Activated naive CD8-positive, alpha-beta T cell (primary cell): ENCODE measurements around the gene CTF1.
A peak's percentile ranks its signal among the peaks of the same experiment; 100 is the strongest.

ENCODE experiments used
- H3K27ac Mint-ChIP-seq: one replicate; pipeline ENCODE4 v1.8.0; 2021; ENCODE audit warnings: mixed read lengths
- H3K27me3 Mint-ChIP-seq: one replicate; pipeline ENCODE4 v1.8.0; 2021; ENCODE audit warnings: mixed read lengths
- H3K36me3 Mint-ChIP-seq: one replicate; pipeline ENCODE4 v1.8.0; 2021; ENCODE audit warnings: mixed read lengths
- H3K4me1 Mint-ChIP-seq: one replicate; pipeline ENCODE4 v1.8.0; 2021; ENCODE audit warnings: low read depth, mixed read lengths
- H3K4me3 Mint-ChIP-seq: one replicate; pipeline ENCODE4 v1.8.0; 2021; ENCODE audit warnings: mild to moderate bottlenecking, mixed read lengths
- H3K9me3 Mint-ChIP-seq: one replicate; pipeline ENCODE4 v1.8.0; 2021; ENCODE audit warnings: low read depth, mixed read lengths

Gene CTF1

DNA sequence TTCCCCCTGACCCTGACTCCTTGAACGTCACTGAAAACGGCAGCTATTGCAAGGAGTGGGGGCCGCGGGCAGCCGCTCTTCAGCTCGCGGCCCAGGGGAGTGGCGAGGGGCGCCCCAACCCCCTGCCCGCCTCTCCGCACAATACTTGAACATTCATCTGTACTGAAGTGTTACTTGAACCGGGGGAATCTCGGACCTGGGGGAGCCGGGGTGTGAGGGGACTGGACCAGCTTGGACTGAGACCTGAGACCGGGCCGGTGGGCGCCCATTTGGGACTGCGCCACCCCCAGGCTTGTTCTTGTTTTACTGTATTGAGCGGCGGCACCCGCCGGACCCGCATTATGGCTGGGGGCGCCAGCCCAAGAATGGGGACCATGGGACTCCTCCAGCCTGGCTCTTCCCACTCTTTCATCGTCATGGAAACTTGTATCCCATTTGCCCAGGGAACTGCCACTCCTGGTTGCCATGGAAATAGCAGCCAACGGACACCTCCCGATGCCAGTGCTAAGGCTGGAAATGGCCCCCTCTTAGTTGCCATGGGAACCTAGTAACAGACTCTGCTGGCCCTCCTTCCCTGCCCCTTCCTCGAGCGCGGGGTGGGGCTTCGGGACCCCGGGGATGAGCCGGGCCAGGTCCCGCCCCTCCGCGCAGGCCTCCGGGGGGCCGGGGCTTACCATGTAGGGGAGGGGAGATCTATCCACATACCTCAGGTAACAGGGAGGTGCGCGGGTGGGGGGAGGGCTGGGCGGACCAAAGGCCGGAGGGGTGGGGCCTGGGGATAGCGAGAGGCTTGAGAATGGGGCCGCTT is 51.6 kb downstream of the CTF1 start:
- Mint-ChIP-seq H3K27me3 (no peaks in the 10 kb centered on the region), H3K27ac (no peak overlapping the region), H3K36me3 (peaks cover 6% of the 10 kb centered on the region), H3K4me1 (peaks cover 12% of the 10 kb centered on the region), H3K9me3 (no peaks in the 10 kb centered on the region), H3K4me3 (no peak overlapping the region)

DNA sequence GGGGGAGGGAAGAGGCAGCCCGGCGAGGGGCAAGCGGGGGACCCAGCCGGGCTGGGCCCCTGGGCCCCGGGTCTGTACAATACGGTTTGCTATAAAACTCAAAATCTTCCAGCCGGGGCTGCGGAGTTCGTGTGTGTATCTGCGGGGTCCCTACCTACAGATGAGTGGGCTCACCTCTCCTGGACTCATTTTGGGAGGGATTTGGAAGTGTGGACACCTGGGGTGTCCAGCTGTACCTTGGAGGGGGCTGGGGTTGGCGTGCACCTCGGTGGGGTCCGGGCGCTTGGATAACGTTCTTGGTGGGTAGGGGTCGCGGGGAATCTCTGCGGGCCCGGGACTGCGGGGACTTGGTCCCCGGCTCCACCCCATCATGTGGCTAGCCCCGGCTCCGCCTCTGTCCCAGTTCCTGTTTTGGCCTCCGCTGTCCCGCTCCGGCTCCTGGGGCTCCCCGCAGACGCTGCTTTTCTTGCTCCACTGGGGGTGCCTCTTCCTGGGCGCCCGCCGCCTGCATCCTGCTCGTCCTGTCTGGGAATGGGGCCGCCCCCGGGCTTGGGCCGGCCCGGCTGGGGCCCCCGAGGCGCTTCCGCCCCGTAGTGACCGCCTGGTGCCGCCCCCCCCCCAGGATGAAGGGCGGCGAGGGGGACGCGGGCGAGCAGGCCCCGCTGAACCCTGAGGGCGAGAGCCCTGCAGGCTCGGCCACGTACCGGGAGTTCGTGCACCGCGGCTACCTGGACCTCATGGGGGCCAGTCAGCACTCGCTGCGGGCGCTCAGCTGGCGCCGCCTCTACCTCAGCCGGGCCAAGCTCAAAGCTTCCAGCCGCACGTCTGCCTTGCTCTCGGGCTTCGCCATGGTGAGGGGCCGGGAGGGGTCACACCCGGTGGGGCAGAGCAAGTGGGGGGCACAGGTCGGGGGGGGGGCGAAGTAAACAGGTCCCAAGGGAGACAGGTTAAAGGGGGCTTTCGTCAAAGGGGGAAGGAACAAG is 52.5 kb downstream of the CTF1 start, which contains the start of gene ORAI3:
ORAI3 (plus strand) TSS at position 402 of the 983 bp plus-strand sequence; CDS start at position 624, 222 bp downstream.
- Mint-ChIP-seq H3K4me3 (peak within 1 kb of the TSS; percentile 86), H3K4me1 (peaks cover 12% of the 10 kb centered on the region), H3K36me3 (peaks cover 6% of the 10 kb centered on the region), H3K9me3 (no peaks in the 10 kb centered on the region), H3K27ac (peak within 1 kb of the TSS; percentile 61), H3K27me3 (no peaks in the 10 kb centered on the region)

DNA sequence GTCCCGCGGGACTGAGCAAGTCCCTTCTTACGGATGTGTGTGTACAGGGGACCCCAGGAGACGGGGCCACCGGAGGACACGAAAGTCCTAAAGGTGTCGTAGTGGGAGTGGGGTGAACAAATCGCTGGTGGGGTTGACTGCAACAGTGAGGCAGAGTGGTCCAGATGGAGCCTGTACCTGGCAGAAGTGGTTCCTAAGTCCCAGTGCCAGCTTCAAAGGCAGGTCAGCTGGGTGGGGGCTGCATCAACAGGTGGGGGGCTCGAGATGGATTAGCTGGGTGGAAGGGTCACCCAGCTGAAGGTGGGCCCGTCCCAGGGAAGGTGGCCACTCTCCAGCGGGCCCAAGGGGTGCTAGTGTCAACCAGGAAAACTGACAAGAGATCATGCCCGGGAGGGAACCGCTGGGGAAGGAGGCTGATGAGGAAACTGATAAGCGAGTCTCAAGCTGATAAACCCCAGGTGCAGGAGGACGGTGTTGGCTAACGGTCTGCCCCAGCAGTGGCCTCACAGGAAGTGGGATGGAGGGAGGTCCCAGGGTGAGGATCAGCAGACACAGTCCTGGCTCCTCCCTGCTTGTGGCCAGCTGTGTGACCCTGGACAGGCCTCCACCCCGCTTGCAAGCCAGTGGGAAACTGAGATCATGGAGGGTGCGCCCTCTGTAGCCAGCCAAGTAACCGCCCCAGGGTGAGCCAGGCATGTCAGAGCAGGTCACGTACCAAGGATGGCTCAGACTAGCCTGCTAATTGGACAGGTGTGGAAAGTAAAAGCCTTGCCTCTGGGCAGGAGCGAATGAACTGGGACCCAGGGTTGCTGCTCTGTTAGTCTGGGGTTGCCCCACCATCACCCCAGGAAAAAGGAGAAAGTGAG is 53.5 kb downstream of the CTF1 start:
- H3K27me3 Mint-ChIP-seq = no peaks in the 10 kb centered on the region
- peak overlapping the region; percentile 61 for H3K27ac Mint-ChIP-seq
- no peaks in the 10 kb centered on the region for H3K9me3 Mint-ChIP-seq
- peaks cover 12% of the 10 kb centered on the region for H3K4me1 Mint-ChIP-seq
- H3K36me3 Mint-ChIP-seq = peaks cover 4% of the 10 kb centered on the region
- H3K4me3 Mint-ChIP-seq = peak overlapping the region; percentile 86

- Mint-ChIP-seq H3K4me1 (peaks cover 12% of the 10 kb centered on the region), H3K27ac (no peak overlapping the region), H3K4me3 (peak overlapping the region; percentile 86), H3K36me3 (peaks cover 4% of the 10 kb centered on the region), H3K9me3 (no peaks in the 10 kb centered on the region), H3K27me3 (no peaks in the 10 kb centered on the region)
Observed at GRCh38 chr16:30950516-30951065, 54.2 kb downstream of the CTF1 start.

DNA sequence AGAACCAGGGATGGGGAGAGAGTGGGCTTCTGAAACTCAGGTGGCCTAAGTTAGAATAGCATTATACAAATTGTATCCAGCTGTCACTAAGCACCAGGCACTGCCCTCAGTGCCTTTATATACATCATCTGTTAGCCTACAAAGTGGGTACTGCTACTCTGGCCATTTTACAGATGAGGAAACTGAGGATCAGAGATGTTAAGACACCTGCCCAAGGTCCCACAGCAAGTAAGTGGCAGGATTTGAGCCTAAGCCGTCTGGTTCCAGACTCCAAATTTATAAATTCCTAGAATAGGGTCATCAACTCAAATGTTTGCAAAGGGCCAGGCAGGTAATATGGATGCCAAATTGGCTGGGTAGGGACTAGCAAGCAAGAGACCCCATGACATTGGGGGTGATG is 54.8 kb downstream of the CTF1 start:
- Mint-ChIP-seq H3K27ac (no peak overlapping the region), H3K27me3 (no peaks in the 10 kb centered on the region), H3K36me3 (no peaks in the 10 kb centered on the region), H3K9me3 (no peaks in the 10 kb centered on the region), H3K4me3 (peak overlapping the region; percentile 13), H3K4me1 (peaks cover 12% of the 10 kb centered on the region)

GRCh38 chr16:30951750-30952149 is 55.3 kb downstream of the CTF1 start:
- H3K27me3 Mint-ChIP-seq = no peaks in the 10 kb centered on the region
- H3K4me3 Mint-ChIP-seq = peak overlapping the region; percentile 42
- H3K9me3 Mint-ChIP-seq = no peaks in the 10 kb centered on the region
- no peak overlapping the region for H3K27ac Mint-ChIP-seq
- peaks cover 12% of the 10 kb centered on the region for H3K4me1 Mint-ChIP-seq
- H3K36me3 Mint-ChIP-seq = no peaks in the 10 kb centered on the region

DNA sequence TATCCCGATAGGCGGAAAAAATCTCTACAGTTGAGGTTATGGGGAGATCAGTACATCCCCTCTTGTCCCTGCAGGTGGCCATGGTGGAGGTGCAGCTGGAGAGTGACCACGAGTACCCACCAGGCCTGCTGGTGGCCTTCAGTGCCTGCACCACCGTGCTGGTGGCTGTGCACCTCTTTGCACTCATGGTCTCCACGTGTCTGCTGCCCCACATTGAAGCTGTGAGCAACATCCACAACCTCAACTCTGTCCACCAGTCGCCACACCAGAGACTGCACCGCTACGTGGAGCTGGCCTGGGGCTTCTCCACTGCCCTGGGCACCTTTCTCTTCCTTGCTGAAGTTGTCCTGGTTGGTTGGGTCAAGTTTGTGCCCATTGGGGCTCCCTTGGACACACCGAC is 56.7 kb downstream of the CTF1 start:
- H3K27ac Mint-ChIP-seq = no peak overlapping the region
- H3K9me3 Mint-ChIP-seq = no peaks in the 10 kb centered on the region
- H3K36me3 Mint-ChIP-seq = no peaks in the 10 kb centered on the region
- no peak overlapping the region for H3K4me3 Mint-ChIP-seq
- peaks cover 12% of the 10 kb centered on the region for H3K4me1 Mint-ChIP-seq
- H3K27me3 Mint-ChIP-seq = no peaks in the 10 kb centered on the region
